Airway epithelial cell (primary cell): ENCODE measurements around the gene MICALL1. TPM values are rescaled to one million over a fixed set of nuclear protein-coding genes. Genes with fewer than 3 reads are reported as not detected.

ENCODE experiments used
- total RNA-seq: library from RNA; depleted of rRNA; stranded (reverse); fragments of >200 nt; gene quantifications from 2 replicates; pipeline ENCODE4 v1.2.3, GENCODE V29; 2015

The MICALL1 gene, protein sequence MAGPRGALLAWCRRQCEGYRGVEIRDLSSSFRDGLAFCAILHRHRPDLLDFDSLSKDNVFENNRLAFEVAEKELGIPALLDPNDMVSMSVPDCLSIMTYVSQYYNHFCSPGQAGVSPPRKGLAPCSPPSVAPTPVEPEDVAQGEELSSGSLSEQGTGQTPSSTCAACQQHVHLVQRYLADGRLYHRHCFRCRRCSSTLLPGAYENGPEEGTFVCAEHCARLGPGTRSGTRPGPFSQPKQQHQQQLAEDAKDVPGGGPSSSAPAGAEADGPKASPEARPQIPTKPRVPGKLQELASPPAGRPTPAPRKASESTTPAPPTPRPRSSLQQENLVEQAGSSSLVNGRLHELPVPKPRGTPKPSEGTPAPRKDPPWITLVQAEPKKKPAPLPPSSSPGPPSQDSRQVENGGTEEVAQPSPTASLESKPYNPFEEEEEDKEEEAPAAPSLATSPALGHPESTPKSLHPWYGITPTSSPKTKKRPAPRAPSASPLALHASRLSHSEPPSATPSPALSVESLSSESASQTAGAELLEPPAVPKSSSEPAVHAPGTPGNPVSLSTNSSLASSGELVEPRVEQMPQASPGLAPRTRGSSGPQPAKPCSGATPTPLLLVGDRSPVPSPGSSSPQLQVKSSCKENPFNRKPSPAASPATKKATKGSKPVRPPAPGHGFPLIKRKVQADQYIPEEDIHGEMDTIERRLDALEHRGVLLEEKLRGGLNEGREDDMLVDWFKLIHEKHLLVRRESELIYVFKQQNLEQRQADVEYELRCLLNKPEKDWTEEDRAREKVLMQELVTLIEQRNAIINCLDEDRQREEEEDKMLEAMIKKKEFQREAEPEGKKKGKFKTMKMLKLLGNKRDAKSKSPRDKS
- 136 and 154 TPM in 2 replicates for total RNA-seq

DNA sequence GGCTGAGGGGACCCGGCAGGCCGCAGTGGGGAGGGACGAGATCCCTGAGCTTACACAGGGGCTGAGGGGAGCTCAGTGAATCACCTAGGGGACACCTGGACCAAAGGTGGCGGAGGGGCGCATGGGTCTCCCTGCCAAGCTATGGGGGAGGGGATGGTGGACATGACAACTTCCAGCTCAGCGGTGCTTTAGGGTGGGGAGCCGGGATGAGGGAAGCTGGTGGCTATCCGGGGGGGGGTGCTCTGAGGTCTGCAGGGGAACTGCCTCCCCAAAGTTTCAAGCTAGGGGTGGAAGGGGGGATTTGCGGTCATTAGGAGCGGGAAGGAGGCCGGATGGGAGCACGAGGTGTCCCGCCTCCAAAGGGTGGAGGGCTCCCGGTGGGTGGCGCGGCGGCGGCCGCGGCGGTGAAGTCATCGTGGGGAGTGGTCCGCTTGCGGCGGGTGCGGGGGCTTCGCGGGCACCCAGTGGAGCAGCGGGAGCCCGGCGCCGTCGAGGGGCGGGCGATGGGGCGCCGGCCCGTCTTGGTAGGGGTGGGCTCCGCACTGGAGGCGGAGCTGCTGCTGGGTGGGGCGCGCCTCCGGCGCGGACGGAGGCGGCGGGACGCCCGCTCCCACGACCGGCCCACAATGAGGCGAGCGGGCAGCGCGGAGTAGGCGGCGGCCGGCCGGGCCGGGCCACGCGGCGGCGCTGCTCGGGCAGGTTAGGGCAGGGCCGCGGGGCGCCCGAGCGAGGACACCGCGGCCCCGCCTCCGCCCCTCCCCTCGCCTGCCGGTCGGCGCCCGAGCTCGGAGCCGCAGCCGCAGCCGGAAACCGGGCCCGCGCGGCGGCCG, at the start of gene MICALL1:
Gene MICALL1 (plus strand): TSS at position 764 of the 830 bp plus-strand sequence. CDS start 126 bp downstream, outside the sequence.

DNA sequence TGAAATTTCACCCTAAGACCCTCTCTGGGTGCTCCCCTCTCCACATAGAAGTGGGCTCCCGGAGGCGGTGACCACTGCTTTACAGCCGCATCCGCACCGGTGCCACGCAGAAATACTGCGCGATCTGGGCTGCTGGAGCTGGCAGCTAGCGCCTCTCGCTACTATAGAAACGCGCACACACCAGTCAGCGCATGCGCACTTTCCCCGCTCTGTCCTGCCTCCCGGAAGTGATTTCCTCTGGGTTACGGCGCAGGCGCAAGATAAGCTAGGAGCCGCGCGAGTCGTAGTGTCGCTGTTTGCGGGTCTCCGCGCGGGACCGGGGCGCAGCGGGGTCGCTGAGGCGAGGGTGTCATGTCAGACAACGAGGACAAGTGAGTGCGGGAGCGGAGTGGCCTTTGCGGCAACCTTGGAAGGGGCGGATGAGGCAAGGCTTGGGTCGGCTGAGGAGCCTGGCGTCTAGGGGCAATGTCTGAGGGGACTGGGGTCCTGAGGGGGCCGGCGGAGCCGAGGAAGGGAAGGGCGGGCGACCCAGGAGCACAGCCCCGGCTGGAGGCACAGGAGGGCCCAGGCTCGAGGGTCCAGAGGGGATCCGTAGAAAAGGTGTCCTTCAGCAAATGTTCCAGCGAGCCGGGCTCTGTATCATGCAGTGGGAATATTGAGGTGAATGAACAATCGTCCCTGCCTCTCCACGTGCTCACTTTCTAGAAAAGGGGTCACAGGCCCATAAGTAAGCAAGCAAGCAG, 47.5 kb downstream of the MICALL1 start, which contains the start of the genes C22orf23 and POLR2F:
Gene C22orf23 (minus strand): TSS at position 165 of the 743 bp plus-strand sequence. CDS start 452 bp downstream, outside the sequence.
Gene POLR2F (plus strand): TSS at position 263 of the 743 bp plus-strand sequence. CDS start 89 bp downstream, at position 352.

DNA sequence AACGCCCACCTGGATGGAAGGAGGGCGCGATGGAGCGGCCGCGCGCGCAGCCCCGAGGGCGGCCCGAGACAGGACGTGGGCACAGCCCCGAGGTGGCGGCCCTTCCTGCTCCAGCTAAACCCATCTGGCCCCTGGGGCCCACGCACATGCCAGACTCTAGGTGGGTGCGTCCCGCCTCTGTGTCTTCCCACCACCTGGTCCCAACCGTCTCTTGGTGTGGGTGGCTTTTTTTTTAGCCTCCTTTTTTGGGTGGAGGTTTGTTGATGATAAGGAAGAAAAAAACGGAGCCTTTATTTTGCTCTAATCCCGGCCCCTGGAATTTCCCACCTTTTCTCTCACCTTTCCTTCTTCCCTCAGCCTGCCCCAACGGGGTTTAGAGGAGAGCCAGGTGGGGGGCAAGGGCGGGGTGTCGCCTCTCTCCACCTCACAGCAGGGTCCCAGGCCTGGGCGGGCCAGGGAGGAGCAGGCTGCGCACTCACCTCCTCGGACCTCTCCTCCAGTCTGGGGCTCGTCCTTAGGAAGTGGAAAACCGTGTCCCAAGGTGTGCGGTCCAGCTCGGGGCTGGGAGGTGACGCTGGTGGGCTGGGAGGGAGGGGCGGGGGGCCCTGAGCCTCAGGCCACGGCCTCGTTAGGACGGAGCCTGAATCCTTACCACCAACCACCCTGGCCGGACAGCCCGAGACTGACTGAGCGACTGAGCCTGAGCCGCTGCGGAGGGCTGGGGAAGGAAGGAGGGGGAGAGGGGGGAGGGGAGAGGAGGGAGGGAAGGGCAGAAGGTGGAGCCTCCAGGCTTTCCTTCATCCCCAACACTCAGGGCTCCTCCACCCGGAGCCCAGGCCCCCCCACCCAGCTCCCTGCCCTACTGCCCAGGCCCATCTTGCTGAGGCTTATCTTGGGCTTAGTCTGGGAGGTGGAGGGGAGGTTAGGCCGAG, 78.0 kb downstream of the MICALL1 start, which contains the start of gene SOX10:
Gene SOX10 (minus strand): TSS at position 696 of the 932 bp plus-strand sequence. CDS start 771 bp downstream, outside the sequence.

Other genes starting within 250 kb of the MICALL1 start
- gene PDXP, start 247.6 kb upstream of the MICALL1 start, total RNA-seq, result 13.3 and 15.8 TPM in 2 replicates
- 2,215 and 4,536 TPM in 2 replicates for gene LGALS1, start 230.7 kb upstream of the MICALL1 start, total RNA-seq
- gene NOL12, start 220.0 kb upstream of the MICALL1 start, total RNA-seq, result 25.2 and 25.3 TPM in 2 replicates
- 39.0 and 49.2 TPM in 2 replicates for gene TRIOBP, start 209.2 kb upstream of the MICALL1 start, total RNA-seq
- 30.3 and 38.1 TPM in 2 replicates for gene GCAT, start 98.4 kb upstream of the MICALL1 start, total RNA-seq
- gene GALR3, start 82.9 kb upstream of the MICALL1 start, total RNA-seq, result not detected in 2 replicates
- 30.4 and 37.2 TPM in 2 replicates for gene ANKRD54, start 62.0 kb upstream of the MICALL1 start, total RNA-seq
- gene EIF3L, start 56.9 kb upstream of the MICALL1 start, total RNA-seq, result 281 and 355 TPM in 2 replicates
- not detected in 2 replicates for gene C22orf23, start 47.3 kb downstream of the MICALL1 start, total RNA-seq
- gene POLR2F, start 47.4 kb downstream of the MICALL1 start, total RNA-seq, result 138 and 177 TPM in 2 replicates
- not detected in 2 replicates for gene SOX10, start 78.3 kb downstream of the MICALL1 start, total RNA-seq
- 35.4 and 41.8 TPM in 2 replicates for gene PICK1, start 151.1 kb downstream of the MICALL1 start, total RNA-seq
- not detected in 2 replicates for gene SLC16A8, start 177.9 kb downstream of the MICALL1 start, total RNA-seq
- 0.35 and 0.51 TPM in 2 replicates for gene BAIAP2L2, start 204.4 kb downstream of the MICALL1 start, total RNA-seq